Stimulated activated CD8-positive, alpha-beta memory T cell treated with anti-CD3 and anti-CD28 coated beads, Interleukin-2, amount 100 ng/mL, for 1 hour (primary cell): ENCODE results near the gene PHC1.
"Not testable (repeated sequence)": the region's sequence is repeated elsewhere in the genome, so short reads cannot be mapped to it uniquely, and the experiment has no call there.

Source experiments
- DNase-seq, 2 donors: peaks; one replicate each; pipeline ENCODE4 v3.0.0-alpha.2; 2020; ENCODE audit warnings: low read depth in 2 of 2

The PHC1 gene

GRCh38 chr12:8914033-8914715 lies at the start of gene PHC1:
TSS of gene PHC1 (plus strand) at chr12:8914509. CDS start at chr12:8917678, 3,169 bp downstream.
- DNase-seq, result peak; percentile 56 to 69

GRCh38 chr12:8866429-8866828 lies 47.9 kb upstream of the PHC1 start:
- no peak for DNase-seq

GRCh38 chr12:8867009-8867408 lies 47.3 kb upstream of the PHC1 start:
- DNase-seq, result no peak

GRCh38 chr12:8867786-8868185 lies 46.5 kb upstream of the PHC1 start:
- no peak for DNase-seq

GRCh38 chr12:8870586-8870985 lies 43.7 kb upstream of the PHC1 start:
- no peak for DNase-seq

GRCh38 chr12:8871068-8871467 lies 43.2 kb upstream of the PHC1 start:
- DNase-seq, result no peak

- no peak for DNase-seq
These were observed 37.4 kb upstream of the PHC1 start for GRCh38 chr12:8876887-8877286.

- no peak for DNase-seq
These were observed 27.6 kb upstream of the PHC1 start for GRCh38 chr12:8886502-8887284.

GRCh38 chr12:8887285-8887715 lies 27.0 kb upstream of the PHC1 start:
- DNase-seq, result no peak

GRCh38 chr12:8890313-8891085 lies 23.8 kb upstream of the PHC1 start:
- peak; percentile 18 to 25 for DNase-seq

GRCh38 chr12:8891976-8892375 lies 22.3 kb upstream of the PHC1 start:
- DNase-seq, result no peak

GRCh38 chr12:8894378-8894777 lies 19.9 kb upstream of the PHC1 start:
- DNase-seq, result no peak

GRCh38 chr12:8894986-8895385 lies 19.3 kb upstream of the PHC1 start:
- DNase-seq, result no peak

- DNase-seq, result no peak
These were observed 17.2 kb upstream of the PHC1 start for GRCh38 chr12:8897081-8897480.

GRCh38 chr12:8899830-8900229 lies 14.5 kb upstream of the PHC1 start:
- DNase-seq, result no peak

GRCh38 chr12:8902703-8903102 lies 11.6 kb upstream of the PHC1 start:
- not testable (repeated sequence) for DNase-seq

- DNase-seq, result no peak
These were observed 10.7 kb upstream of the PHC1 start for GRCh38 chr12:8903646-8904045.

- DNase-seq, result no peak
These were observed 9.6 kb upstream of the PHC1 start for GRCh38 chr12:8904665-8905064.

- DNase-seq, result no peak
These were observed 8.8 kb upstream of the PHC1 start for GRCh38 chr12:8905546-8905945.

- no peak for DNase-seq
These were observed 7.8 kb upstream of the PHC1 start for GRCh38 chr12:8906266-8907180.

GRCh38 chr12:8907513-8907912 lies 6.8 kb upstream of the PHC1 start:
- no peak for DNase-seq
